Upper lobe of left lung (tissue), 6 donors: ENCODE data around the gene MRPL44. TPM values are rescaled to one million over a fixed set of nuclear protein-coding genes. Genes with fewer than 3 reads are reported as not detected.

Experiments
- ATAC-seq, 2 donors: fragments of 200-7000 bp; cut with Tn5 transposase; one replicate each; pipeline ENCODE4 v1.9.1; 2022; ENCODE audit warnings: mild to moderate bottlenecking in 2 of 2, moderate library complexity in 2 of 2; ENCODE audit not compliant: low FRiP score in 2 of 2
- DNase-seq, 2 donors: peaks; one replicate each; pipeline ENCODE4 v3.0.0-alpha.2; 2019 to 2020
- H3K27ac ChIP-seq, 4 donors: fragments of 200-600 bp; sonication (generic); one replicate each; pipeline ENCODE4 v1.5.1; 2016 to 2019
- H3K27me3 ChIP-seq, 4 donors: fragments of 200-600 bp; sonication (generic); one replicate each; pipeline ENCODE4 v1.5.1; 2017 to 2019
- H3K36me3 ChIP-seq, 4 donors: fragments of 200-600 bp; sonication (generic); one replicate each; pipeline ENCODE4 v1.5.1; 2016 to 2019
- H3K4me1 ChIP-seq, 4 donors: fragments of 200-600 bp; sonication (generic); one replicate each; pipeline ENCODE4 v1.5.1; 2018 to 2019
- H3K4me3 ChIP-seq, 4 donors: fragments of 200-600 bp; sonication (generic); one replicate each; pipeline ENCODE4 v1.5.1; 2017 to 2019; ENCODE audit warnings: mild to moderate bottlenecking in 2 of 4, moderate library complexity in 1 of 4
- H3K9me3 ChIP-seq, 4 donors: fragments of 200-600 bp; sonication (generic); one replicate each; pipeline ENCODE4 v1.5.1; 2018 to 2019
- CTCF ChIP-seq, 6 experiments: fragments of 450-650 bp in 4 of 6; fragments of 200-600 bp in 2 of 6; sonication (generic) in 2 of 6; IDR thresholded peaks; one replicate each; pipeline ENCODE4 v1.5.1; 2016 to 2019; ENCODE audit warnings: antibody characterized with exemption in 6 of 6
- EP300 ChIP-seq, 4 donors: sonication (generic); formaldehyde crosslinking; IDR thresholded peaks; one replicate each; pipeline ENCODE4 v1.5.1; 2017; ENCODE audit warnings: antibody characterized with exemption in 4 of 4, control low read depth in 2 of 4
- POLR2A ChIP-seq, 4 donors: fragments of 450-650 bp; IDR thresholded peaks; one replicate each; pipeline ENCODE4 v1.5.1; 2016 to 2017; ENCODE audit warnings: antibody characterized with exemption in 4 of 4, mild to moderate bottlenecking in 2 of 4
- POLR2AphosphoS5 ChIP-seq, 2 donors: sonication (generic); formaldehyde crosslinking; IDR thresholded peaks; one replicate each; pipeline ENCODE4 v1.5.1; 2017; ENCODE audit warnings: antibody characterized with exemption in 2 of 2
- WGBS, 2 donors: methylation state at CpG; one replicate each; pipeline ENCODE4 v1.1.5; 2017 to 2018; 5-methylcytosine and 5-hydroxymethylcytosine counted together
- total RNA-seq, 6 donors: library from RNA; depleted of rRNA in 4 of 6; stranded (reverse); fragments of >200 nt in 4 of 6; gene quantifications; one replicate each; pipeline versions ENCODE4 v1.1.0 to v1.2.1, GENCODE V29; 2016 to 2021
- donor health status: DM: no; HTN: no; CAD: no; lungs with moderate emphysema.
- donor health status: DM: no; HTN: yes; CAD: no; lungs with severe emphysema.

MRPL44 gene
- total RNA-seq, 6 donors from 2014 or later = 7.9 to 24.4 (median 22.5) TPM

- 0 to 1% methylated on average over 21 to 64 of the region's 87 CpGs for WGBS, 2 donors
Observed at GRCh38 chr2:223944703-223945531, 12.3 kb upstream of the MRPL44 start, which contains the start of gene WDFY1. WDFY1 (minus strand) TSS chr2:223945335; CDS start chr2:223945284, 51 bp downstream.

GRCh38 chr2:223945755-223946154, 11.5 kb upstream of the MRPL44 start:
- DNase-seq = no peak
- Histone ChIP-seq H3K27ac (peak overlapping the region in 3 of 4 donors; percentile 94 to 97 (median 96)), H3K36me3 (no peaks in the 10 kb centered on the region), H3K4me1 (peaks cover 33 to 57% (median 40%) of the 10 kb centered on the region in 4 donors), H3K27me3 (no peaks in the 10 kb centered on the region), H3K4me3 (peak overlapping the region in 3 of 4 donors; percentile 88 to 98 (median 96)), H3K9me3 (no peaks in the 10 kb centered on the region)
- TF ChIP-seq POLR2AphosphoS5 (IDR thresholded peaks at IDR 0.05) = no peak
- TF ChIP-seq POLR2A (IDR thresholded peaks at IDR 0.05) = no peak
- no peak for ATAC-seq
- WGBS, 2 donors = 27 to 35% methylated on average over 4 of the region's 4 CpGs

More at GRCh38 chr2:223944703-223945531, 12.3 kb upstream of the MRPL44 start, which contains the start of gene WDFY1:
- H3K27me3 ChIP-seq = no peaks in the 10 kb centered on the region
- ATAC-seq (peak; percentile 95 to 98), DNase-seq (peak; percentile 92 to 98)
- H3K27ac ChIP-seq = peak within 1 kb of the TSS; percentile 94 to 97 (median 96)
- peak within 1 kb of the TSS; percentile 88 to 98 (median 96) for H3K4me3 ChIP-seq
- TF ChIP-seq CTCF (IDR thresholded peaks at IDR 0.05) (peak in 1 of 6 experiments; percentile 17), POLR2AphosphoS5 (IDR thresholded peaks at IDR 0.05) (peak; percentile 91 to 93), EP300 (IDR thresholded peaks at IDR 0.05) (peak in 1 of 4 donors; percentile 22), POLR2A (IDR thresholded peaks at IDR 0.05) (peak in 3 of 4 donors; percentile 62 to 94 (median 66))
- H3K9me3 ChIP-seq = no peaks in the 10 kb centered on the region
- peaks cover 25 to 53% (median 39%) of the 10 kb centered on the region in 4 donors for H3K4me1 ChIP-seq
- H3K36me3 ChIP-seq = no peaks in the 10 kb centered on the region

GRCh38 chr2:223947711-223948205, 9.5 kb upstream of the MRPL44 start:
- H3K4me3 ChIP-seq = no peak overlapping the region
- ATAC-seq = no peak
- peaks cover 29 to 49% (median 36%) of the 10 kb centered on the region in 4 donors for H3K4me1 ChIP-seq
- TF ChIP-seq POLR2A (IDR thresholded peaks at IDR 0.05) (no peak), POLR2AphosphoS5 (IDR thresholded peaks at IDR 0.05) (no peak), EP300 (IDR thresholded peaks at IDR 0.05) (no peak), CTCF (IDR thresholded peaks at IDR 0.05) (no peak)
- no peak overlapping the region for H3K27ac ChIP-seq
- H3K9me3 ChIP-seq = no peaks in the 10 kb centered on the region
- no peaks in the 10 kb centered on the region for H3K27me3 ChIP-seq
- no peaks in the 10 kb centered on the region for H3K36me3 ChIP-seq
- 47 to 77% methylated on average over 5 of the region's 5 CpGs for WGBS, 2 donors
- no peak for DNase-seq

DNA sequence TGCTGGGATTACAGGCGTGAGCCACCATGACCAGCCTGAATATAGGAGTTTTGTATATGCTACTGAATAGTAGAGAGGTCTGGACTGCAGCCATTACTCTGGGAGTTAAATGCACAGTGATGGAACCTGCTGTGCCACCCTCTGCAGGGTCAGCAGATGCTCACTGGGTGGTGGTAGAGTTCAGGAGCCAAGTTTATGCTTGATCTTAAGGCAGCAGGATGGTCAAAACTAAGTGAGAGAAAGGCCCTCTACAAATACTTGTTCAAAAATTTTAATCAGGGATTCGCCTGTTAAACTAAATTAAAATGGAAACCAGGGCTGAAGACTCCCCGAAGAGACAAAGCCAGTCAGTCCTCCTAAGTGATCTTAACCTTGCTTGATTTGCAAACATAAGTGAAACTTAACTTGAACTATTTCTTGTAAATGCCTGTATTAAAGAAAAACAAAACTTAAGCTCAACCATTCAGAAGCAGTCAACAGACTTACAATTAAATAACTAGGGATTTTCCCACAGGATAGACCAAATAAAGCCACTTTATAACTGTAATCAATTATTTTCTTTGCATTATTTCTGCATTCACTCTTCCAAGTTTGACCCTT, 7.9 kb upstream of the MRPL44 start:
- Histone ChIP-seq H3K9me3 (no peaks in the 10 kb centered on the region), H3K36me3 (no peaks in the 10 kb centered on the region), H3K27ac (peak overlapping the region in 1 of 4 donors; percentile 54), H3K4me1 (peaks cover 19 to 34% (median 25%) of the 10 kb centered on the region in 4 donors), H3K27me3 (no peaks in the 10 kb centered on the region), H3K4me3 (no peak overlapping the region)
- no peak for DNase-seq
- no peak for ATAC-seq
- TF ChIP-seq CTCF (IDR thresholded peaks at IDR 0.05) = no peak
- TF ChIP-seq EP300 (IDR thresholded peaks at IDR 0.05) = no peak
- no peak for TF ChIP-seq POLR2A (IDR thresholded peaks at IDR 0.05)
- TF ChIP-seq POLR2AphosphoS5 (IDR thresholded peaks at IDR 0.05) = no peak
- WGBS, 2 donors = 61 to 63% methylated on average over 3 of the region's 3 CpGs
